H1 (cell line): ENCODE data around the gene TMEM223.

ENCODE experiments used
- CEBPB ChIP-seq: IDR thresholded peaks from 2 replicates; pipeline ENCODE4 v1.6.1; 2012; ENCODE audit warnings: low read depth, low read length
- CHD2 ChIP-seq: IDR thresholded peaks from 2 replicates; pipeline ENCODE4 v1.6.1; 2012; ENCODE audit warnings: low read length, improper control_type of control experiment
- HDAC6 ChIP-seq: IDR thresholded peaks from one replicate; pipeline ENCODE4 v1.7.1; 2012; ENCODE audit warnings: low read depth, mild to moderate bottlenecking, inconsistent platforms, low read length, moderate library complexity
- POLR2A ChIP-seq, 2 experiments: IDR thresholded peaks; 1 replicate in 1 of 2; 2 replicates in 1 of 2; pipeline ENCODE4 v1.6.1; 2011; ENCODE audit warnings: low read depth in 2 of 2, low read length in 2 of 2, mild to moderate bottlenecking in 2 of 2; ENCODE audit errors: control extremely low read depth in 1 of 2
- POLR2AphosphoS5 ChIP-seq: IDR thresholded peaks from 2 replicates; pipeline ENCODE4 v1.6.1; 2011; ENCODE audit warnings: low read depth, low read length
- RAD21 ChIP-seq, 2 experiments: IDR thresholded peaks in 1 of 2; conservative IDR thresholded peaks in 1 of 2; 2 replicates each; pipeline ENCODE4 v1.6.1; 2011; ENCODE audit warnings: low read depth in 2 of 2, low read length in 2 of 2, improper control_type of control experiment in 1 of 2, inconsistent platforms in 1 of 2, mild to moderate bottlenecking in 1 of 2, moderate library complexity in 1 of 2
- SIN3A ChIP-seq, 2 experiments: IDR thresholded peaks in 1 of 2; conservative IDR thresholded peaks in 1 of 2; 2 replicates each; pipeline ENCODE4 v1.6.1; 2011 to 2012; ENCODE audit warnings: low read length in 2 of 2, improper control_type of control experiment in 1 of 2, low read depth in 1 of 2, mild to moderate bottlenecking in 1 of 2
- SRF ChIP-seq: IDR thresholded peaks from 2 replicates; pipeline ENCODE4 v1.6.1; 2011; ENCODE audit warnings: mild to moderate bottlenecking, low read depth, low read length, moderate library complexity
- TF ChIP-seq, protein P1 (sequence below), 3 experiments: IDR thresholded peaks; 1 replicate in 2 of 3; 2 replicates in 1 of 3; pipeline versions ENCODE4 v1.5.1 to v1.6.1; 2011; ENCODE audit warnings: low read length in 3 of 3, mild to moderate bottlenecking in 3 of 3, inconsistent platforms in 2 of 3, low read depth in 1 of 3, moderate library complexity in 1 of 3; ENCODE audit not compliant: insufficient read depth in 1 of 3; ENCODE audit errors: control extremely low read depth in 1 of 3
- TF ChIP-seq, protein P2 (sequence below): IDR thresholded peaks from 2 replicates; pipeline ENCODE4 v1.6.1; 2012; ENCODE audit warnings: low read length, inconsistent platforms
- TF ChIP-seq, protein P3 (sequence below): IDR thresholded peaks from 2 replicates; pipeline ENCODE4 v1.6.1; 2012; ENCODE audit warnings: inconsistent platforms
- TF ChIP-seq, protein P4 (sequence below): IDR thresholded peaks from 2 replicates; pipeline ENCODE4 v1.6.1; 2011; ENCODE audit warnings: low read length, improper control_type of control experiment
- TF ChIP-seq, protein P5 (sequence below): IDR thresholded peaks from 2 replicates; pipeline ENCODE4 v1.6.1; 2011; ENCODE audit warnings: low read depth, mild to moderate bottlenecking, low read length; ENCODE audit not compliant: insufficient read depth

DNA sequence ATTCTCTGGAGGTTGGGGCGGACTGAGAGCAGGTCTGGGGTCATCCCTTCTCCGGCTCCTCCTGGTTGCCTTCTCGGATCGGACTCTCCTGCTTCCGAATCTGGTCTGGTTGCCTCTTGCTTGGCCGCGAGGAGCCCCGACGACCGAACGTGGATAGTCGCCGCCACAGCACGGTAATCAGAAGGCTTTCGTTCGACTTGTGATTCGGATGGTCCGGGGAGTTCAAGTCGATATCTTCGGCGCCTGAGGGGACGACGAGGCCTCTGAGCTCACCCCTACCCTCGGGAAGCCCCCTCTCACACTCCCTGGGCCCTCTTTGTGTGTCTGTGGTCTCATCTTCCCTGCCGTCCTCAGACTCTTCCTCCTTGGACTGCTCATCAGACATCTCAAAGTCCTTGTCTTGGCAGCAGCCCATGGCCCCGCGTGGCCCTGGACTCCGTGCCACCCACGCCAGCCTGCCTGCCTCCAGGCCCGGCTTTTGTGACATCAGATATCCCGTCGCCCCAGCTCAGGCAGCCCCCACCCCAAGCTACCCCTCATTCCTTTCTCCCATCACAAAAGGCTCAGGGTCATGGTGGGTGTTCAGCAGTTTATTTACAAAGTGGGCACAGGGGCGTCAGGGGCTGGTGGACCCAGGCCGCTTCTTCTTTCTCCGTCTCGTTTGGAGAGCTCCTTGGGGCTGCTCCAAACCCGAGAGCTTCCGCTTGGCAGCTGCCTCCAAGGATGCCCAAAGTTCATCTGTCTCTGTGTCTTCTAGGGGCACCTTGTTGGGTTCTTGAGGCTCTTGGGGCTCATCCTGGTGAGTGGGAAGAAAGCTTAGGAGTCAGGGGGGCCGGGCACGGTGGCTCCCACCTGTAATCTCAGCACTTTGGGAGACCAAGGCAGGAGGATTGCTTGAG lies 40.8 kb upstream of the TMEM223 start, which contains the start of gene TEX54:
- TF ChIP-seq, protein P1, sequence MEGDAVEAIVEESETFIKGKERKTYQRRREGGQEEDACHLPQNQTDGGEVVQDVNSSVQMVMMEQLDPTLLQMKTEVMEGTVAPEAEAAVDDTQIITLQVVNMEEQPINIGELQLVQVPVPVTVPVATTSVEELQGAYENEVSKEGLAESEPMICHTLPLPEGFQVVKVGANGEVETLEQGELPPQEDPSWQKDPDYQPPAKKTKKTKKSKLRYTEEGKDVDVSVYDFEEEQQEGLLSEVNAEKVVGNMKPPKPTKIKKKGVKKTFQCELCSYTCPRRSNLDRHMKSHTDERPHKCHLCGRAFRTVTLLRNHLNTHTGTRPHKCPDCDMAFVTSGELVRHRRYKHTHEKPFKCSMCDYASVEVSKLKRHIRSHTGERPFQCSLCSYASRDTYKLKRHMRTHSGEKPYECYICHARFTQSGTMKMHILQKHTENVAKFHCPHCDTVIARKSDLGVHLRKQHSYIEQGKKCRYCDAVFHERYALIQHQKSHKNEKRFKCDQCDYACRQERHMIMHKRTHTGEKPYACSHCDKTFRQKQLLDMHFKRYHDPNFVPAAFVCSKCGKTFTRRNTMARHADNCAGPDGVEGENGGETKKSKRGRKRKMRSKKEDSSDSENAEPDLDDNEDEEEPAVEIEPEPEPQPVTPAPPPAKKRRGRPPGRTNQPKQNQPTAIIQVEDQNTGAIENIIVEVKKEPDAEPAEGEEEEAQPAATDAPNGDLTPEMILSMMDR (IDR thresholded peaks at IDR 0.05; ENCODE audit: control extremely low read depth in 1 of 3, insufficient read depth in 1 of 3, low read depth in 1 of 3, low read length in 3 of 3) = no peak
- TF ChIP-seq, protein P2, sequence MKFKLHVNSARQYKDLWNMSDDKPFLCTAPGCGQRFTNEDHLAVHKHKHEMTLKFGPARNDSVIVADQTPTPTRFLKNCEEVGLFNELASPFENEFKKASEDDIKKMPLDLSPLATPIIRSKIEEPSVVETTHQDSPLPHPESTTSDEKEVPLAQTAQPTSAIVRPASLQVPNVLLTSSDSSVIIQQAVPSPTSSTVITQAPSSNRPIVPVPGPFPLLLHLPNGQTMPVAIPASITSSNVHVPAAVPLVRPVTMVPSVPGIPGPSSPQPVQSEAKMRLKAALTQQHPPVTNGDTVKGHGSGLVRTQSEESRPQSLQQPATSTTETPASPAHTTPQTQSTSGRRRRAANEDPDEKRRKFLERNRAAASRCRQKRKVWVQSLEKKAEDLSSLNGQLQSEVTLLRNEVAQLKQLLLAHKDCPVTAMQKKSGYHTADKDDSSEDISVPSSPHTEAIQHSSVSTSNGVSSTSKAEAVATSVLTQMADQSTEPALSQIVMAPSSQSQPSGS = no peak
- TF ChIP-seq, protein P3, sequence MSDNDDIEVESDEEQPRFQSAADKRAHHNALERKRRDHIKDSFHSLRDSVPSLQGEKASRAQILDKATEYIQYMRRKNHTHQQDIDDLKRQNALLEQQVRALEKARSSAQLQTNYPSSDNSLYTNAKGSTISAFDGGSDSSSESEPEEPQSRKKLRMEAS = no peak
- no peak for TF ChIP-seq CHD2
- TF ChIP-seq POLR2AphosphoS5 = peak; percentile 70
- TF ChIP-seq, protein P4, sequence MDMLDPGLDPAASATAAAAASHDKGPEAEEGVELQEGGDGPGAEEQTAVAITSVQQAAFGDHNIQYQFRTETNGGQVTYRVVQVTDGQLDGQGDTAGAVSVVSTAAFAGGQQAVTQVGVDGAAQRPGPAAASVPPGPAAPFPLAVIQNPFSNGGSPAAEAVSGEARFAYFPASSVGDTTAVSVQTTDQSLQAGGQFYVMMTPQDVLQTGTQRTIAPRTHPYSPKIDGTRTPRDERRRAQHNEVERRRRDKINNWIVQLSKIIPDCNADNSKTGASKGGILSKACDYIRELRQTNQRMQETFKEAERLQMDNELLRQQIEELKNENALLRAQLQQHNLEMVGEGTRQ = no peak
- peak; percentile 17 to 41; a peak in 2 of 3 replicates for TF ChIP-seq POLR2A (IDR thresholded peaks at IDR 0.05; ENCODE audit: control extremely low read depth in 1 of 2, low read depth in 2 of 2, low read length in 2 of 2)
- no peak for TF ChIP-seq CEBPB
- no peak for TF ChIP-seq HDAC6
- peak in 1 of 2 experiments; percentile 64; a peak in 2 of 4 replicates for TF ChIP-seq SIN3A (conservative IDR thresholded peaks at IDR 0.05 in 1 of 2, IDR thresholded peaks at IDR 0.05 in 1 of 2; ENCODE audit: low read depth in 1 of 2, low read length in 2 of 2)
- no peak for TF ChIP-seq RAD21 (IDR thresholded peaks at IDR 0.05 in 1 of 2, conservative IDR thresholded peaks at IDR 0.05 in 1 of 2; ENCODE audit: low read depth in 2 of 2, low read length in 2 of 2)
- TF ChIP-seq, protein P5, sequence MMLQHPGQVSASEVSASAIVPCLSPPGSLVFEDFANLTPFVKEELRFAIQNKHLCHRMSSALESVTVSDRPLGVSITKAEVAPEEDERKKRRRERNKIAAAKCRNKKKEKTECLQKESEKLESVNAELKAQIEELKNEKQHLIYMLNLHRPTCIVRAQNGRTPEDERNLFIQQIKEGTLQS = no peak
- no peak for TF ChIP-seq SRF
